ENCODE results near the gene KLF7. TPM values are rescaled to one million over a fixed set of nuclear protein-coding genes. Genes with fewer than 3 reads are reported as not detected.

The KLF7 gene
- total RNA-seq, 1 donor, result 31.1 TPM

DNA sequence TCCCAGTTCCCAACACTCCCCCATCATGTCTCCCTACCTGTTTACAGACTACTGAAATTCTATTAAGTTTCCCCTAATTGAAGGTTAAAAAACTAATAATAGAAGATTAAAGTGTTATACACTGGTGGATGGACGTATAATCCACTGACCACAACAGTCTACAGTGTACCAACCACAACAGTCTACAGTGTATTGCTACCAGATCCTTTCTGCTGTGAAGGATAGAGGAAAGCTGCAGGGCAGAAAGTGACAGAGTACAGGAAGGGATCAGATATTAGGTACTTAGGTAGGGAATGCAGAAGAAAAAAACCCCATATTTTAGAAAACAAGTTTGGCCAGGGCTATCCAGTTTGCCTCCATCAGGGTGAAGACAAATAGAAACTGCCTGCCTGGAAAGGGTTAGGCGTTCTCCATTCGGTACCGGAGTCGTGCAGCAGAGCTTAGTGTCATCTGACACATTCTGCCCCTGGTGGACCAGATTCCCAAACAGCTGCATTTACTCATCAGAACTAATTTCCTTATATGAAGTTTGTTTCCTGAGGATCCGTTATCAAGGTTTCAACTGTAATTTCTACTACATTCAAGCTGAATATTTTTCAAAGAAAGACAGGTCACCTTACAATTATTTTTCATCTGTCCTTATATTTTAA, 49.9 kb downstream of the KLF7 start:
- H2AFZ ChIP-seq (ENCODE audit: low read length), result no peak overlapping the region

GRCh38 chr2:207113414-207113813, 52.3 kb downstream of the KLF7 start:
- no peak overlapping the region for H3K27ac ChIP-seq (ENCODE audit: low read depth, low read length)
- no peak overlapping the region for H2AFZ ChIP-seq (ENCODE audit: low read length)
- peaks cover 44% of the 10 kb centered on the region for H3K36me3 ChIP-seq (ENCODE audit: insufficient read depth, low read length)
- peaks cover 78% of the 10 kb centered on the region for H4K20me1 ChIP-seq (ENCODE audit: insufficient read depth, low read length)
- H3K4me1 ChIP-seq (ENCODE audit: insufficient read depth, low read length), result no peaks in the 10 kb centered on the region
- H3K79me2 ChIP-seq (ENCODE audit: insufficient read depth, low read length), result peaks cover 99% of the 10 kb centered on the region
- no peak for DNase-seq (ENCODE audit: insufficient read length, low spot score, missing footprints)
- H3K27me3 ChIP-seq (ENCODE audit: insufficient read depth, low read length), result no peaks in the 10 kb centered on the region
- no peaks in the 10 kb centered on the region for H3K9me3 ChIP-seq (ENCODE audit: low read depth, low read length)
- no peak overlapping the region for H3K4me3 ChIP-seq (ENCODE audit: insufficient read depth, low read length)
- no peak overlapping the region for H3K4me2 ChIP-seq (ENCODE audit: insufficient read depth, low read length)
- TF ChIP-seq, protein P1, sequence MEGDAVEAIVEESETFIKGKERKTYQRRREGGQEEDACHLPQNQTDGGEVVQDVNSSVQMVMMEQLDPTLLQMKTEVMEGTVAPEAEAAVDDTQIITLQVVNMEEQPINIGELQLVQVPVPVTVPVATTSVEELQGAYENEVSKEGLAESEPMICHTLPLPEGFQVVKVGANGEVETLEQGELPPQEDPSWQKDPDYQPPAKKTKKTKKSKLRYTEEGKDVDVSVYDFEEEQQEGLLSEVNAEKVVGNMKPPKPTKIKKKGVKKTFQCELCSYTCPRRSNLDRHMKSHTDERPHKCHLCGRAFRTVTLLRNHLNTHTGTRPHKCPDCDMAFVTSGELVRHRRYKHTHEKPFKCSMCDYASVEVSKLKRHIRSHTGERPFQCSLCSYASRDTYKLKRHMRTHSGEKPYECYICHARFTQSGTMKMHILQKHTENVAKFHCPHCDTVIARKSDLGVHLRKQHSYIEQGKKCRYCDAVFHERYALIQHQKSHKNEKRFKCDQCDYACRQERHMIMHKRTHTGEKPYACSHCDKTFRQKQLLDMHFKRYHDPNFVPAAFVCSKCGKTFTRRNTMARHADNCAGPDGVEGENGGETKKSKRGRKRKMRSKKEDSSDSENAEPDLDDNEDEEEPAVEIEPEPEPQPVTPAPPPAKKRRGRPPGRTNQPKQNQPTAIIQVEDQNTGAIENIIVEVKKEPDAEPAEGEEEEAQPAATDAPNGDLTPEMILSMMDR (IDR thresholded peaks at IDR 0.05; ENCODE audit: extremely low read depth, low read depth, low read length), result no peak

More for the DNA sequence above, 49.9 kb downstream of the KLF7 start:
- H3K4me3 ChIP-seq (ENCODE audit: insufficient read depth, low read length), result no peak overlapping the region
- H3K4me2 ChIP-seq (ENCODE audit: insufficient read depth, low read length), result peak overlapping the region; percentile 21
- H3K4me1 ChIP-seq (ENCODE audit: insufficient read depth, low read length), result peaks cover under 1% of the 10 kb centered on the region
- TF ChIP-seq, protein P1 (IDR thresholded peaks at IDR 0.05; ENCODE audit: extremely low read depth, low read depth, low read length), result peak; percentile 28
- H3K36me3 ChIP-seq (ENCODE audit: insufficient read depth, low read length), result peaks cover 38% of the 10 kb centered on the region
- peaks cover 98% of the 10 kb centered on the region for H3K79me2 ChIP-seq (ENCODE audit: insufficient read depth, low read length)
- H3K27me3 ChIP-seq (ENCODE audit: insufficient read depth, low read length), result no peaks in the 10 kb centered on the region
- peaks cover 69% of the 10 kb centered on the region for H4K20me1 ChIP-seq (ENCODE audit: insufficient read depth, low read length)
- no peaks in the 10 kb centered on the region for H3K9me3 ChIP-seq (ENCODE audit: low read depth, low read length)
- DNase-seq (ENCODE audit: insufficient read length, low spot score, missing footprints), result peak; percentile 81
- no peak overlapping the region for H3K27ac ChIP-seq (ENCODE audit: low read depth, low read length)

GRCh38 chr2:207112785-207113184, 53.0 kb downstream of the KLF7 start:
- Histone ChIP-seq H3K4me2 (ENCODE audit: insufficient read depth, low read length) (no peak overlapping the region), H3K79me2 (ENCODE audit: insufficient read depth, low read length) (peaks cover 99% of the 10 kb centered on the region), H3K4me3 (ENCODE audit: insufficient read depth, low read length) (no peak overlapping the region), H3K27me3 (ENCODE audit: insufficient read depth, low read length) (no peaks in the 10 kb centered on the region), H2AFZ (ENCODE audit: low read length) (no peak overlapping the region), H4K20me1 (ENCODE audit: insufficient read depth, low read length) (peaks cover 76% of the 10 kb centered on the region), H3K4me1 (ENCODE audit: insufficient read depth, low read length) (no peaks in the 10 kb centered on the region), H3K27ac (ENCODE audit: low read depth, low read length) (no peak overlapping the region), H3K36me3 (ENCODE audit: insufficient read depth, low read length) (peaks cover 47% of the 10 kb centered on the region), H3K9me3 (ENCODE audit: low read depth, low read length) (no peaks in the 10 kb centered on the region)
- no peak for DNase-seq (ENCODE audit: insufficient read length, low spot score, missing footprints)
- TF ChIP-seq, protein P1 (IDR thresholded peaks at IDR 0.05; ENCODE audit: extremely low read depth, low read depth, low read length), result no peak

DNA sequence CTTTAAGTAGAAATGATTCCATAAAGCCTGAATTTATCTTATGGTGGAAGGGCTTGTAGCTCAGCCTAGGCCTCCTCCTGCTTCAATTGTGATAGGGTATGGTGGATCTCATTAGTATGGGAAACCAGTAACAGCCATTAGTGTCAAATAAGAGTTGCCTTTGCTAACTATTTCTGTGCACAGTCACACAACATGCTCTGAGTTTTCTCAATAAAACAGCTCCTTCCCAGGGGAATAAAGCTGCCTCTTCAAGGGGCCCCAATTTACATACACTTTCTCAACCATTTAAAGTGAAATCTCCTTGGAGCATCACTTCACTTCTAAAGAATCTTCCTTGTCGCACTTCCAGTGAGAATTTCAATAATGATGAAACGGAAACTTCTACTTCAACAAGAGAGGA, 53.4 kb downstream of the KLF7 start:
- H2AFZ ChIP-seq (ENCODE audit: low read length), result no peak overlapping the region
- no peak overlapping the region for H3K4me2 ChIP-seq (ENCODE audit: insufficient read depth, low read length)
- no peak for DNase-seq (ENCODE audit: insufficient read length, low spot score, missing footprints)
- H3K79me2 ChIP-seq (ENCODE audit: insufficient read depth, low read length), result peaks cover 99% of the 10 kb centered on the region
- no peaks in the 10 kb centered on the region for H3K4me1 ChIP-seq (ENCODE audit: insufficient read depth, low read length)
- no peaks in the 10 kb centered on the region for H3K9me3 ChIP-seq (ENCODE audit: low read depth, low read length)
- H3K36me3 ChIP-seq (ENCODE audit: insufficient read depth, low read length), result peaks cover 50% of the 10 kb centered on the region
- no peak overlapping the region for H3K4me3 ChIP-seq (ENCODE audit: insufficient read depth, low read length)
- H4K20me1 ChIP-seq (ENCODE audit: insufficient read depth, low read length), result peaks cover 76% of the 10 kb centered on the region
- no peak overlapping the region for H3K27ac ChIP-seq (ENCODE audit: low read depth, low read length)
- no peaks in the 10 kb centered on the region for H3K27me3 ChIP-seq (ENCODE audit: insufficient read depth, low read length)
- TF ChIP-seq, protein P1 (IDR thresholded peaks at IDR 0.05; ENCODE audit: extremely low read depth, low read depth, low read length), result no peak

Measured in osteoblast (primary cell).